VCaP (cell line): Measurements from ENCODE around the gene ECSIT.
"Not testable (repeated sequence)": the region's sequence is repeated elsewhere in the genome, so short reads cannot be mapped to it uniquely, and the experiment has no call there.

Experiments used
- H3K27ac ChIP-seq: fragments of 450-650 bp; 2 replicates; pipeline ENCODE4 v1.5.1; 2017
- CTCF ChIP-seq: fragments of 450-650 bp; conservative IDR thresholded peaks from 2 replicates; pipeline ENCODE4 v1.5.1; 2017; ENCODE audit warnings: mild to moderate bottlenecking, moderate library complexity

Gene ECSIT

GRCh38 chr19:11481534-11482383, 47.2 kb downstream of the ECSIT start:
- peak overlapping the region; percentile 83 for H3K27ac ChIP-seq
- no peak for TF ChIP-seq CTCF

GRCh38 chr19:11480715-11481533, 48.0 kb downstream of the ECSIT start, which contains the start of gene ELAVL3:
Gene ELAVL3, minus strand, starts transcription at chr19:11481046. Its CDS starts 438 bp downstream, at chr19:11480608.
- no peak for TF ChIP-seq CTCF
- peak within 1 kb of the TSS; percentile 83 for H3K27ac ChIP-seq

- no peak for TF ChIP-seq CTCF
Observed at GRCh38 chr19:11479898-11480714, 48.8 kb downstream of the ECSIT start.

GRCh38 chr19:11479090-11479897, 49.6 kb downstream of the ECSIT start:
- no peak overlapping the region for H3K27ac ChIP-seq
- TF ChIP-seq CTCF: no peak

More at GRCh38 chr19:11479898-11480714, 48.8 kb downstream of the ECSIT start:
- no peak overlapping the region for H3K27ac ChIP-seq

- TF ChIP-seq CTCF: no peak
- H3K27ac ChIP-seq: no peak overlapping the region
Observed at GRCh38 chr19:11478167-11479089, 50.5 kb downstream of the ECSIT start.

GRCh38 chr19:11475861-11476260, 53.1 kb downstream of the ECSIT start:
- no peak overlapping the region for H3K27ac ChIP-seq
- no peak for TF ChIP-seq CTCF

- not testable (repeated sequence) for H3K27ac ChIP-seq
Observed at GRCh38 chr19:11475343-11475742, 53.6 kb downstream of the ECSIT start.
